Spleen (tissue), 11 donors: ENCODE results near the gene ROMO1. TPM values are rescaled to one million over a fixed set of nuclear protein-coding genes. Genes with fewer than 3 reads are reported as not detected.
A peak's percentile ranks its signal among the peaks of the same experiment; 100 is the strongest.

Experiments used
- DNase-seq: peaks from one replicate; pipeline ENCODE4 v3.0.0-alpha.2; 2020
- H3K27ac ChIP-seq, 8 donors: fragments of 200-600 bp; sonication (generic) in 7 of 8; 1 replicate in 4 of 8; 2 replicates in 4 of 8; pipeline versions ENCODE4 v1.5.0 to v1.8.0; 2016 to 2021; ENCODE audit warnings: inconsistent platforms in 4 of 8, mild to moderate bottlenecking in 4 of 8, moderate library complexity in 1 of 8
- H3K27me3 ChIP-seq, 7 donors: fragments of 200-600 bp; sonication (generic) in 6 of 7; replicated peaks in 1 of 7; 1 replicate in 4 of 7; 2 replicates in 3 of 7; pipeline versions ENCODE4 v1.5.0 to v1.8.0; 2016 to 2021; ENCODE audit warnings: inconsistent platforms in 3 of 7, mild to moderate bottlenecking in 1 of 7
- H3K36me3 ChIP-seq, 6 donors: fragments of 200-600 bp; sonication (generic) in 5 of 6; 1 replicate in 4 of 6; 2 replicates in 2 of 6; pipeline versions ENCODE4 v1.5.0 to v1.8.0; 2016 to 2021; ENCODE audit warnings: inconsistent platforms in 2 of 6
- H3K4me1 ChIP-seq, 6 donors: fragments of 200-600 bp; sonication (generic) in 5 of 6; 1 replicate in 3 of 6; 2 replicates in 3 of 6; pipeline versions ENCODE4 v1.5.0 to v1.8.0; 2016 to 2021; ENCODE audit warnings: inconsistent platforms in 3 of 6
- H3K4me3 ChIP-seq, 8 donors: fragments of 200-600 bp; sonication (generic) in 7 of 8; 1 replicate in 4 of 8; 2 replicates in 4 of 8; pipeline versions ENCODE4 v1.5.0 to v1.8.0; 2016 to 2021; ENCODE audit warnings: inconsistent platforms in 4 of 8, mild to moderate bottlenecking in 4 of 8, moderate library complexity in 2 of 8
- H3K9me3 ChIP-seq, 8 donors: fragments of 200-600 bp; sonication (generic) in 7 of 8; 1 replicate in 4 of 8; 2 replicates in 4 of 8; pipeline versions ENCODE4 v1.5.0 to v1.8.0; 2016 to 2021; ENCODE audit warnings: inconsistent platforms in 4 of 8
- CTCF ChIP-seq, 11 experiments: fragments of 200-600 bp in 7 of 11; fragments of 450-650 bp in 4 of 11; sonication (generic) in 4 of 11; IDR thresholded peaks in 8 of 11; conservative IDR thresholded peaks in 3 of 11; 1 replicate in 7 of 11; 2 replicates in 4 of 11; pipeline versions ENCODE4 v1.4.0 to v1.8.0; 2016 to 2021; ENCODE audit warnings: antibody characterized with exemption in 11 of 11, inconsistent platforms in 4 of 11, mild to moderate bottlenecking in 1 of 11
- POLR2A ChIP-seq, 3 donors: fragments of 450-650 bp; IDR thresholded peaks; one replicate each; pipeline ENCODE4 v1.5.1; 2017; ENCODE audit warnings: antibody characterized with exemption in 3 of 3, mild to moderate bottlenecking in 1 of 3
- POLR2AphosphoS5 ChIP-seq, 3 donors: sonication (generic); formaldehyde crosslinking; IDR thresholded peaks; one replicate each; pipeline ENCODE4 v1.5.1; 2017; ENCODE audit warnings: antibody characterized with exemption in 3 of 3
- WGBS, 5 donors: extraction: QIAGEN DNeasy Blood & Tissue Kit in 3 of 5; methylation state at CpG; one replicate each; pipeline versions ENCODE4 v1.1.5 to v1.1.7; 2013 to 2018; 5-methylcytosine and 5-hydroxymethylcytosine counted together
- intact Hi-C: fragments of 100-400 bp; cut with DNase I; formaldehyde crosslinking; loops from one replicate; pipeline ENCODE4 v1.15.0; 2023; ENCODE audit warnings: low total_unique reads
- polyA plus RNA-seq, 3 donors: library from polyadenylated mRNA; stranded (reverse); fragments of 200-250 nt; gene quantifications; one replicate each; pipeline ENCODE4 v1.2.1, GENCODE V29; 2013
- total RNA-seq, 7 donors: library from RNA; depleted of rRNA in 3 of 7; stranded (reverse); fragments of >200 nt in 3 of 7; fragmentation: NEBNext Ultra II Directional in 4 of 7; extraction: Animal tissue kit (Norgen Biotek cat#: 25700) in 4 of 7; gene quantifications; one replicate each; pipeline versions ENCODE4 v1.1.0 to v1.2.1, GENCODE V29; 2016 to 2021
- donor health status: healthy with polysubstance abuse.
- donor health status: DM: no; HTN: no; CAD: no; lungs with moderate emphysema.
- donor health status: DM: no; HTN: no; CAD: no.
- donor health status: Bipolar disorder and iron deficiency.
- donor health status: healthy.
- donor health status: DM: no; HTN: no; CAD: no.
- donor health status: DM: yes; HTN: yes; CAD: no.

ROMO1 gene
- total and polyA plus RNA-seq, 10 donors, result 66.2 to 372 (median 118) TPM

- peak; percentile 27 to 63 (median 40) for TF ChIP-seq POLR2AphosphoS5 (IDR thresholded peaks at IDR 0.05)
- no peak for TF ChIP-seq POLR2A (IDR thresholded peaks at IDR 0.05)
- TF ChIP-seq CTCF (IDR thresholded peaks at IDR 0.05 in 8 of 11, conservative IDR thresholded peaks at IDR 0.05 in 3 of 11), result no peak
- intact Hi-C loops, result no loop called here
- Histone ChIP-seq H3K9me3 (no peaks in the 10 kb centered on the region), H3K4me1 (peaks cover 11 to 96% (median 38%) of the 10 kb centered on the region in 6 donors), H3K4me3 (no peak overlapping the region), H3K27ac (no peak overlapping the region), H3K27me3 (no peaks in the 10 kb centered on the region), H3K36me3 (peaks cover 0 to 74% (median 39%) of the 10 kb centered on the region in 6 donors)
- WGBS, 5 donors, result 94 to 99% (median 97%) methylated on average over 12 to 13 of the region's 13 CpGs
- DNase-seq, result no peak
Observed at GRCh38 chr20:35652641-35653429, 46.4 kb upstream of the ROMO1 start.

- no peak overlapping the region for H3K4me3 ChIP-seq
- H3K27me3 ChIP-seq, result no peaks in the 10 kb centered on the region
- no peak overlapping the region for H3K27ac ChIP-seq
- intact Hi-C loops, result no loop called here
- H3K9me3 ChIP-seq, result no peaks in the 10 kb centered on the region
- TF ChIP-seq CTCF (IDR thresholded peaks at IDR 0.05 in 8 of 11, conservative IDR thresholded peaks at IDR 0.05 in 3 of 11), result no peak
- no peak for TF ChIP-seq POLR2AphosphoS5 (IDR thresholded peaks at IDR 0.05)
- TF ChIP-seq POLR2A (IDR thresholded peaks at IDR 0.05), result no peak
- peaks cover 0 to 71% (median 39%) of the 10 kb centered on the region in 6 donors for H3K36me3 ChIP-seq
- DNase-seq, result no peak
- peaks cover 17 to 97% (median 43%) of the 10 kb centered on the region in 6 donors for H3K4me1 ChIP-seq
- 97 to 100% (median 98%) methylated on average over 3 of the region's 3 CpGs for WGBS, 5 donors
Observed at GRCh38 chr20:35653430-35653734, 45.8 kb upstream of the ROMO1 start.

GRCh38 chr20:35653893-35654292 is 45.3 kb upstream of the ROMO1 start:
- 88 to 92% (median 90%) methylated on average over 4 of the region's 4 CpGs for WGBS, 5 donors
- H3K4me1 ChIP-seq, result peaks cover 20 to 97% (median 47%) of the 10 kb centered on the region in 6 donors
- H3K4me3 ChIP-seq, result no peak overlapping the region
- H3K36me3 ChIP-seq, result peaks cover 0 to 73% (median 39%) of the 10 kb centered on the region in 6 donors
- TF ChIP-seq POLR2AphosphoS5 (IDR thresholded peaks at IDR 0.05) (no peak), POLR2A (IDR thresholded peaks at IDR 0.05) (no peak)
- H3K9me3 ChIP-seq, result no peaks in the 10 kb centered on the region
- no peak overlapping the region for H3K27ac ChIP-seq
- DNase-seq, result no peak
- intact Hi-C loops, result no loop called here
- H3K27me3 ChIP-seq, result no peaks in the 10 kb centered on the region

GRCh38 chr20:35654415-35654814 is 44.8 kb upstream of the ROMO1 start:
- WGBS, 5 donors, result 91 to 99% (median 96%) methylated on average over 9 of the region's 9 CpGs
- TF ChIP-seq POLR2A (IDR thresholded peaks at IDR 0.05) (no peak), POLR2AphosphoS5 (IDR thresholded peaks at IDR 0.05) (peak in 2 of 3 donors; percentile 27 to 33), CTCF (IDR thresholded peaks at IDR 0.05 in 8 of 11, conservative IDR thresholded peaks at IDR 0.05 in 3 of 11) (no peak)
- intact Hi-C loops, result no loop called here
- H3K9me3 ChIP-seq, result no peaks in the 10 kb centered on the region
- H3K27ac ChIP-seq, result no peak overlapping the region
- H3K27me3 ChIP-seq, result no peaks in the 10 kb centered on the region
- H3K36me3 ChIP-seq, result peaks cover 0 to 73% (median 39%) of the 10 kb centered on the region in 6 donors
- peaks cover 25 to 97% (median 50%) of the 10 kb centered on the region in 6 donors for H3K4me1 ChIP-seq
- H3K4me3 ChIP-seq, result no peak overlapping the region
- DNase-seq, result no peak
